Liver (tissue), 9 donors: ENCODE data around the gene PHKB. TPM values are rescaled to one million over a fixed set of nuclear protein-coding genes. Genes with fewer than 3 reads are reported as not detected.

Source experiments
- DNase-seq: peaks from one replicate; pipeline ENCODE4 v3.0.0-alpha.2; 2017; ENCODE audit warnings: low spot score
- H3K27ac ChIP-seq, 2 donors: one replicate each; pipeline ENCODE4 v1.7.0; 2013; ENCODE audit warnings: inconsistent platforms in 2 of 2, low read length in 2 of 2, control low read depth in 1 of 2, low read depth in 1 of 2, mild to moderate bottlenecking in 1 of 2
- H3K27me3 ChIP-seq, 4 donors: one replicate each; pipeline versions ENCODE4 v1.6.1 to v1.7.0; 2013; ENCODE audit warnings: low read length in 3 of 4, inconsistent platforms in 1 of 4, mild to moderate bottlenecking in 1 of 4, moderate library complexity in 1 of 4; ENCODE audit not compliant: control insufficient read depth in 4 of 4, insufficient read depth in 4 of 4
- H3K36me3 ChIP-seq, 4 donors: one replicate each; pipeline versions ENCODE4 v1.6.1 to v1.7.0; 2013; ENCODE audit warnings: low read length in 3 of 4, mild to moderate bottlenecking in 3 of 4, low read depth in 1 of 4, moderate library complexity in 1 of 4; ENCODE audit not compliant: control insufficient read depth in 4 of 4, insufficient read depth in 3 of 4
- H3K4me1 ChIP-seq, 4 donors: one replicate each; pipeline versions ENCODE4 v1.6.1 to v1.7.0; 2013; ENCODE audit warnings: low read length in 3 of 4, mild to moderate bottlenecking in 3 of 4, moderate library complexity in 1 of 4; ENCODE audit not compliant: control insufficient read depth in 4 of 4, insufficient read depth in 4 of 4
- H3K4me3 ChIP-seq, 3 donors: one replicate each; pipeline versions ENCODE4 v1.6.1 to v1.7.0; 2013; ENCODE audit warnings: low read length in 3 of 3, control low read depth in 1 of 3, low read depth in 1 of 3, mild to moderate bottlenecking in 1 of 3
- H3K9ac ChIP-seq, 2 donors: one replicate each; pipeline ENCODE4 v1.7.0; 2013; ENCODE audit warnings: low read length in 2 of 2, mild to moderate bottlenecking in 2 of 2, moderate library complexity in 2 of 2, control low read depth in 1 of 2, low read depth in 1 of 2
- H3K9me3 ChIP-seq, 4 donors: one replicate each; pipeline versions ENCODE4 v1.6.1 to v1.7.0; 2013; ENCODE audit warnings: low read length in 3 of 4; ENCODE audit not compliant: control insufficient read depth in 4 of 4
- EGR1 ChIP-seq, 2 donors: IDR thresholded peaks; 2 replicates each; pipeline ENCODE4 v1.6.1; 2016 to 2018; ENCODE audit warnings: antibody characterized with exemption in 2 of 2, low read depth in 2 of 2
- FOXA1 ChIP-seq: IDR thresholded peaks from 2 replicates; pipeline ENCODE4 v1.6.1; 2016; ENCODE audit warnings: antibody characterized with exemption
- FOXA2 ChIP-seq: IDR thresholded peaks from 2 replicates; pipeline ENCODE4 v1.6.1; 2016; ENCODE audit warnings: antibody characterized with exemption
- GABPA ChIP-seq, 2 donors: IDR thresholded peaks in 1 of 2; conservative IDR thresholded peaks in 1 of 2; 2 replicates each; pipeline ENCODE4 v1.6.1; 2016; ENCODE audit warnings: antibody characterized with exemption in 2 of 2, mild to moderate bottlenecking in 1 of 2, moderate library complexity in 1 of 2
- HNF4A ChIP-seq, 2 donors: conservative IDR thresholded peaks; 2 replicates each; pipeline ENCODE4 v1.6.1; 2016; ENCODE audit warnings: antibody characterized with exemption in 2 of 2, mild to moderate bottlenecking in 2 of 2
- HNF4G ChIP-seq: IDR thresholded peaks from 2 replicates; pipeline ENCODE4 v1.6.1; 2016; ENCODE audit warnings: antibody characterized with exemption
- JUND ChIP-seq, 2 donors: IDR thresholded peaks; 2 replicates each; pipeline ENCODE4 v1.6.1; 2016; ENCODE audit warnings: antibody characterized with exemption in 2 of 2
- NR2F2 ChIP-seq: IDR thresholded peaks from 2 replicates; pipeline ENCODE4 v1.6.1; 2016; ENCODE audit warnings: antibody characterized with exemption
- RAD21 ChIP-seq, 2 donors: IDR thresholded peaks; 2 replicates each; pipeline ENCODE4 v1.6.1; 2016; ENCODE audit warnings: antibody characterized with exemption in 2 of 2, mild to moderate bottlenecking in 2 of 2
- RXRA ChIP-seq, 2 donors: IDR thresholded peaks; 2 replicates each; pipeline ENCODE4 v1.6.1; 2017 to 2018; ENCODE audit warnings: antibody characterized with exemption in 2 of 2, mild to moderate bottlenecking in 1 of 2
- SP1 ChIP-seq: IDR thresholded peaks from 2 replicates; pipeline ENCODE4 v1.6.1; 2018; ENCODE audit warnings: antibody characterized with exemption, mild to moderate bottlenecking
- TAF1 ChIP-seq: conservative IDR thresholded peaks from 2 replicates; pipeline ENCODE4 v1.6.1; 2016; ENCODE audit warnings: antibody characterized with exemption, mild to moderate bottlenecking
- YY1 ChIP-seq: IDR thresholded peaks from 2 replicates; pipeline ENCODE4 v1.6.1; 2016; ENCODE audit warnings: antibody characterized with exemption, mild to moderate bottlenecking
- WGBS: extraction: QIAGEN DNeasy Blood & Tissue Kit; methylation state at CpG from one replicate; pipeline ENCODE4 v1.1.7; 2013; 5-methylcytosine and 5-hydroxymethylcytosine counted together
- polyA plus RNA-seq, 2 donors: library from polyadenylated mRNA; stranded (reverse) in 1 of 2; unstranded in 1 of 2; fragments of 200-250 nt in 1 of 2; fragments of >200 nt in 1 of 2; fragmentation: Nextera tagmentation in 1 of 2; extraction: Ambion mirVana in 1 of 2; gene quantifications; one replicate each; pipeline versions ENCODE4 v1.2.1 to v1.2.3, GENCODE V29; 2013 to 2015
- total RNA-seq, 2 donors: library from RNA; depleted of rRNA; stranded (reverse); fragments of >200 nt; gene quantifications; one replicate each; pipeline ENCODE4 v1.2.3, GENCODE V29; 2014
- TF ChIP-seq, protein P1 (sequence below): IDR thresholded peaks from 2 replicates; pipeline ENCODE4 v1.6.1; 2016; ENCODE audit warnings: antibody characterized with exemption
- TF ChIP-seq, protein P2 (sequence below): IDR thresholded peaks from 2 replicates; pipeline ENCODE4 v1.6.1; 2016; ENCODE audit warnings: antibody characterized with exemption, mild to moderate bottlenecking
- TF ChIP-seq, protein P3 (sequence below): IDR thresholded peaks from 2 replicates; pipeline ENCODE4 v1.6.1; 2016; ENCODE audit warnings: antibody characterized with exemption
- TF ChIP-seq, protein P4 (sequence below): fragments of 150-350 bp; IDR thresholded peaks from 2 replicates; pipeline ENCODE4 v1.5.1; 2017; ENCODE audit warnings: improper control_type of control experiment, low read depth, low read length; ENCODE audit not compliant: missing input control
- donor health status: healthy.
- donor health status: healthy.
- donor health status: healthy.
- donor health status: healthy.
- donor health status: healthy.

Gene PHKB
- total and polyA plus RNA-seq, 4 donors = 13.2 to 49.1 (median 29.0) TPM

DNA sequence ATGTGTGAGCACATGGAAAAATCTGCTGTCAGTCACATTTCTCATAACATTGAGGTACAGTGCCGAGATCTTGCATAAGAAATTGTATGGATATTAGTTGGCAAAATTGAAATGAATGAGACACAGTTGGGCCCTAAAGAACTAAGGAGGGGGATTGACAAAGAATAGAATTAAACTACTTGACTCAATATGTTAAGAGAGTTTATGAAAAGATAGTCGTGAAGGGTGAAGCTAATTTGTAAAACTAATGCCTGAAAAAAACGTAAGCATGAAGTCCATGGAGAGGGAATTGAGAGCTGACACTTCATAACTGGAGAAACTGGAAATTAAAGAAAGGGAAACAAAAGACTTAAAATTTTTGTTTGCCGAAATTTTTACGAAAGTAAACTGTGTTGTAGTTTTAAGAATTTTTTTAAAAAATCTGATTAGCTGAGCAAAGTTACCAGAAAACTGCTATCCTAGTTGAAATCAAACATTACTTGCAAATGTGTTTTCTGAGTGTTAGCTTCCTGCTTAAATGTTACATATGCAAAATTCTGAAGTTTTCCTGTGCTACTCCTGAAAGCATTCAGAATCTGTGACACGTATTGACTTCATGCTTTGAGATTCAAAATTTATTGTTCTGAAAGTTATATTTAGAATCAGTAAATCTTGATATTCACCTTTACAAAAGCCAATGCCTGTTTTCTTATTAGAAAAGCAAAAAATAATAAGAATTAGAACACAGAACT lies 239.9 kb downstream of the PHKB start:
- Histone ChIP-seq H3K4me3 (no peak overlapping the region), H3K9ac (no peak overlapping the region), H3K4me1 (no peaks in the 10 kb centered on the region), H3K36me3 (peaks cover 2 to 26% (median 19%) of the 10 kb centered on the region in 4 donors), H3K27ac (no peak overlapping the region), H3K27me3 (no peaks in the 10 kb centered on the region), H3K9me3 (no peaks in the 10 kb centered on the region)
- TF ChIP-seq, protein P1, sequence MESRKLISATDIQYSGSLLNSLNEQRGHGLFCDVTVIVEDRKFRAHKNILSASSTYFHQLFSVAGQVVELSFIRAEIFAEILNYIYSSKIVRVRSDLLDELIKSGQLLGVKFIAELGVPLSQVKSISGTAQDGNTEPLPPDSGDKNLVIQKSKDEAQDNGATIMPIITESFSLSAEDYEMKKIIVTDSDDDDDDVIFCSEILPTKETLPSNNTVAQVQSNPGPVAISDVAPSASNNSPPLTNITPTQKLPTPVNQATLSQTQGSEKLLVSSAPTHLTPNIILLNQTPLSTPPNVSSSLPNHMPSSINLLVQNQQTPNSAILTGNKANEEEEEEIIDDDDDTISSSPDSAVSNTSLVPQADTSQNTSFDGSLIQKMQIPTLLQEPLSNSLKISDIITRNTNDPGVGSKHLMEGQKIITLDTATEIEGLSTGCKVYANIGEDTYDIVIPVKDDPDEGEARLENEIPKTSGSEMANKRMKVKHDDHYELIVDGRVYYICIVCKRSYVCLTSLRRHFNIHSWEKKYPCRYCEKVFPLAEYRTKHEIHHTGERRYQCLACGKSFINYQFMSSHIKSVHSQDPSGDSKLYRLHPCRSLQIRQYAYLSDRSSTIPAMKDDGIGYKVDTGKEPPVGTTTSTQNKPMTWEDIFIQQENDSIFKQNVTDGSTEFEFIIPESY = no peak
- TF ChIP-seq FOXA2 = no peak
- no peak for TF ChIP-seq RAD21 (IDR thresholded peaks at IDR 0.05)
- no peak for TF ChIP-seq HNF4G
- TF ChIP-seq NR2F2 = no peak
- TF ChIP-seq GABPA (IDR thresholded peaks at IDR 0.05 in 1 of 2, conservative IDR thresholded peaks at IDR 0.05 in 1 of 2) = no peak
- TF ChIP-seq JUND (IDR thresholded peaks at IDR 0.05) = no peak
- TF ChIP-seq SP1 = no peak
- TF ChIP-seq YY1 = no peak
- TF ChIP-seq HNF4A (conservative IDR thresholded peaks at IDR 0.05) = no peak
- no peak for TF ChIP-seq FOXA1
- TF ChIP-seq RXRA (IDR thresholded peaks at IDR 0.05) = no peak
- TF ChIP-seq, protein P2, sequence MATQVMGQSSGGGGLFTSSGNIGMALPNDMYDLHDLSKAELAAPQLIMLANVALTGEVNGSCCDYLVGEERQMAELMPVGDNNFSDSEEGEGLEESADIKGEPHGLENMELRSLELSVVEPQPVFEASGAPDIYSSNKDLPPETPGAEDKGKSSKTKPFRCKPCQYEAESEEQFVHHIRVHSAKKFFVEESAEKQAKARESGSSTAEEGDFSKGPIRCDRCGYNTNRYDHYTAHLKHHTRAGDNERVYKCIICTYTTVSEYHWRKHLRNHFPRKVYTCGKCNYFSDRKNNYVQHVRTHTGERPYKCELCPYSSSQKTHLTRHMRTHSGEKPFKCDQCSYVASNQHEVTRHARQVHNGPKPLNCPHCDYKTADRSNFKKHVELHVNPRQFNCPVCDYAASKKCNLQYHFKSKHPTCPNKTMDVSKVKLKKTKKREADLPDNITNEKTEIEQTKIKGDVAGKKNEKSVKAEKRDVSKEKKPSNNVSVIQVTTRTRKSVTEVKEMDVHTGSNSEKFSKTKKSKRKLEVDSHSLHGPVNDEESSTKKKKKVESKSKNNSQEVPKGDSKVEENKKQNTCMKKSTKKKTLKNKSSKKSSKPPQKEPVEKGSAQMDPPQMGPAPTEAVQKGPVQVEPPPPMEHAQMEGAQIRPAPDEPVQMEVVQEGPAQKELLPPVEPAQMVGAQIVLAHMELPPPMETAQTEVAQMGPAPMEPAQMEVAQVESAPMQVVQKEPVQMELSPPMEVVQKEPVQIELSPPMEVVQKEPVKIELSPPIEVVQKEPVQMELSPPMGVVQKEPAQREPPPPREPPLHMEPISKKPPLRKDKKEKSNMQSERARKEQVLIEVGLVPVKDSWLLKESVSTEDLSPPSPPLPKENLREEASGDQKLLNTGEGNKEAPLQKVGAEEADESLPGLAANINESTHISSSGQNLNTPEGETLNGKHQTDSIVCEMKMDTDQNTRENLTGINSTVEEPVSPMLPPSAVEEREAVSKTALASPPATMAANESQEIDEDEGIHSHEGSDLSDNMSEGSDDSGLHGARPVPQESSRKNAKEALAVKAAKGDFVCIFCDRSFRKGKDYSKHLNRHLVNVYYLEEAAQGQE = no peak
- no peak for TF ChIP-seq EGR1 (IDR thresholded peaks at IDR 0.05; ENCODE audit: low read depth in 2 of 2)
- TF ChIP-seq TAF1 = no peak
- TF ChIP-seq, protein P3, sequence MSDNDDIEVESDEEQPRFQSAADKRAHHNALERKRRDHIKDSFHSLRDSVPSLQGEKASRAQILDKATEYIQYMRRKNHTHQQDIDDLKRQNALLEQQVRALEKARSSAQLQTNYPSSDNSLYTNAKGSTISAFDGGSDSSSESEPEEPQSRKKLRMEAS = no peak
- WGBS = 79% methylated on average over 6 of the region's 6 CpGs
- no peak for DNase-seq

DNA sequence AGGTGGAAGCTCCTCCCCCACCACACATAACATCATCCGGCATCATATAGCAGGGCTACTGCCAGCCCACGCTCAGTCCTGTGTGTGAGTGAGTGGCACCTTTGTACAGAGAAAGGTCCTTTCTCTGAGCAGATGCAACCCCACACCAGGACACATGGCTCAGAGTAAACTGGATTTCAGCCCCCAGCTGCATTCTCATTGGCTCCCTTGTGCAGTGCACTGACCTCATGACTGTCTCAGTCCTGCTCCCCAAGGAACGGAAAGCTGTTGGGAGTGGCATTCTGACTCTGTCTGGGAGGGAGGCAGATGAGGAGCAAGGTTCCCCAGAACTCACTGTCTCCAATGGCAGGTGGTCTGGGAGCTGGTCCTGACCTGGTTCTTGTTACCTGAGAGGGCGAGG lies 244.1 kb downstream of the PHKB start:
- H3K27ac ChIP-seq = no peak overlapping the region
- WGBS = 90% methylated on average over 4 of the region's 4 CpGs
- H3K36me3 ChIP-seq = no peaks in the 10 kb centered on the region
- no peaks in the 10 kb centered on the region for H3K4me1 ChIP-seq
- no peaks in the 10 kb centered on the region for H3K9me3 ChIP-seq
- H3K27me3 ChIP-seq = no peaks in the 10 kb centered on the region
- no peak overlapping the region for H3K9ac ChIP-seq
- no peak for DNase-seq
- H3K4me3 ChIP-seq = no peak overlapping the region
- no peak for TF ChIP-seq SP1
- TF ChIP-seq, protein P4, sequence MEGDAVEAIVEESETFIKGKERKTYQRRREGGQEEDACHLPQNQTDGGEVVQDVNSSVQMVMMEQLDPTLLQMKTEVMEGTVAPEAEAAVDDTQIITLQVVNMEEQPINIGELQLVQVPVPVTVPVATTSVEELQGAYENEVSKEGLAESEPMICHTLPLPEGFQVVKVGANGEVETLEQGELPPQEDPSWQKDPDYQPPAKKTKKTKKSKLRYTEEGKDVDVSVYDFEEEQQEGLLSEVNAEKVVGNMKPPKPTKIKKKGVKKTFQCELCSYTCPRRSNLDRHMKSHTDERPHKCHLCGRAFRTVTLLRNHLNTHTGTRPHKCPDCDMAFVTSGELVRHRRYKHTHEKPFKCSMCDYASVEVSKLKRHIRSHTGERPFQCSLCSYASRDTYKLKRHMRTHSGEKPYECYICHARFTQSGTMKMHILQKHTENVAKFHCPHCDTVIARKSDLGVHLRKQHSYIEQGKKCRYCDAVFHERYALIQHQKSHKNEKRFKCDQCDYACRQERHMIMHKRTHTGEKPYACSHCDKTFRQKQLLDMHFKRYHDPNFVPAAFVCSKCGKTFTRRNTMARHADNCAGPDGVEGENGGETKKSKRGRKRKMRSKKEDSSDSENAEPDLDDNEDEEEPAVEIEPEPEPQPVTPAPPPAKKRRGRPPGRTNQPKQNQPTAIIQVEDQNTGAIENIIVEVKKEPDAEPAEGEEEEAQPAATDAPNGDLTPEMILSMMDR = no peak
- no peak for TF ChIP-seq RXRA (IDR thresholded peaks at IDR 0.05)
- TF ChIP-seq NR2F2 = no peak
- TF ChIP-seq YY1 = no peak
- no peak for TF ChIP-seq GABPA (IDR thresholded peaks at IDR 0.05 in 1 of 2, conservative IDR thresholded peaks at IDR 0.05 in 1 of 2)
- TF ChIP-seq, protein P2 = no peak
- TF ChIP-seq, protein P3 = no peak
- no peak for TF ChIP-seq TAF1
- TF ChIP-seq EGR1 (IDR thresholded peaks at IDR 0.05; ENCODE audit: low read depth in 2 of 2) = no peak
